H9 (cell line): ENCODE measurements around the gene ONECUT1. TPM values are rescaled to one million over a fixed set of nuclear protein-coding genes. Genes with fewer than 3 reads are reported as not detected.

ENCODE experiments used
- DNase-seq: peaks from one replicate; pipeline ENCODE4 v3.0.0-alpha.2; 2017
- H2AFZ ChIP-seq: one replicate; pipeline ENCODE4 v1.6.1; 2013; ENCODE audit warnings: mild to moderate bottlenecking, low read length, control low read depth, moderate library complexity
- H2AK5ac ChIP-seq: 2 replicates; pipeline ENCODE4 v1.6.1; 2013; ENCODE audit warnings: low read length, control low read depth, mixed read lengths; ENCODE audit not compliant: insufficient read length
- H2BK120ac ChIP-seq: one replicate; pipeline ENCODE4 v1.6.1; 2013; ENCODE audit warnings: low read depth, mild to moderate bottlenecking, low read length, control low read depth, inconsistent platforms; ENCODE audit not compliant: poor library complexity, severe bottlenecking
- H2BK12ac ChIP-seq: 2 replicates; pipeline ENCODE4 v1.6.1; 2013; ENCODE audit warnings: low read length, control low read depth, mixed read lengths, low read depth; ENCODE audit not compliant: insufficient read length
- H2BK15ac ChIP-seq: 2 replicates; pipeline ENCODE4 v1.6.1; 2013; ENCODE audit warnings: low read depth, low read length, control low read depth
- H2BK20ac ChIP-seq: one replicate; pipeline ENCODE4 v1.6.1; 2013; ENCODE audit warnings: low read depth, mild to moderate bottlenecking, low read length, control low read depth, inconsistent platforms; ENCODE audit not compliant: poor library complexity, severe bottlenecking
- H2BK5ac ChIP-seq: 2 replicates; pipeline ENCODE4 v1.6.1; 2013; ENCODE audit warnings: low read length, control low read depth, mixed read lengths; ENCODE audit not compliant: insufficient read length
- H3K14ac ChIP-seq: 2 replicates; pipeline ENCODE4 v1.6.1; 2013; ENCODE audit warnings: low read length, control low read depth; ENCODE audit not compliant: insufficient read depth
- H3K18ac ChIP-seq: 2 replicates; pipeline ENCODE4 v1.6.1; 2013; ENCODE audit warnings: low read depth, mild to moderate bottlenecking, mixed read lengths, low read length, control low read depth; ENCODE audit not compliant: insufficient read length
- H3K23ac ChIP-seq: 2 replicates; pipeline ENCODE4 v1.6.1; 2013; ENCODE audit warnings: low read length, control low read depth, mixed read lengths, low read depth; ENCODE audit not compliant: insufficient read length
- H3K23me2 ChIP-seq: 2 replicates; pipeline ENCODE4 v1.6.1; 2013; ENCODE audit warnings: low read depth, mild to moderate bottlenecking, mixed read lengths, low read length, control low read depth; ENCODE audit not compliant: insufficient read length, poor library complexity, severe bottlenecking
- H3K27ac ChIP-seq: 2 replicates; pipeline ENCODE4 v1.5.1; 2013; ENCODE audit warnings: low read length, control low read depth, mixed read lengths, low read depth; ENCODE audit not compliant: insufficient read length
- H3K27me3 ChIP-seq: 2 replicates; pipeline ENCODE4 v1.6.1; 2013; ENCODE audit warnings: low read length, control low read depth, inconsistent platforms; ENCODE audit not compliant: insufficient read depth
- H3K4ac ChIP-seq: 2 replicates; pipeline ENCODE4 v1.6.1; 2013; ENCODE audit warnings: low read depth, mild to moderate bottlenecking, control low read depth, inconsistent platforms, low read length, moderate library complexity
- H3K4me1 ChIP-seq: 2 replicates; pipeline ENCODE4 v1.6.1; 2013; ENCODE audit warnings: low read length, control low read depth, inconsistent platforms; ENCODE audit not compliant: insufficient read depth
- H3K4me2 ChIP-seq: 2 replicates; pipeline ENCODE4 v1.6.1; 2013; ENCODE audit warnings: low read length, control low read depth, mixed read lengths; ENCODE audit not compliant: insufficient read length, insufficient read depth
- H3K56ac ChIP-seq: 2 replicates; pipeline ENCODE4 v1.6.1; 2013; ENCODE audit warnings: low read depth, mild to moderate bottlenecking, mixed read lengths, low read length, control low read depth; ENCODE audit not compliant: insufficient read length
- H3K79me1 ChIP-seq: 2 replicates; pipeline ENCODE4 v1.6.1; 2013; ENCODE audit warnings: low read depth, mild to moderate bottlenecking, moderate library complexity, low read length, control low read depth, inconsistent platforms; ENCODE audit not compliant: insufficient read depth, poor library complexity, severe bottlenecking
- H3K79me2 ChIP-seq: 2 replicates; pipeline ENCODE4 v1.6.1; 2013; ENCODE audit warnings: low read length, control low read depth, inconsistent platforms; ENCODE audit not compliant: insufficient read depth
- H3K9ac ChIP-seq: 2 replicates; pipeline ENCODE4 v1.6.1; 2013; ENCODE audit warnings: low read length, control low read depth, mixed read lengths; ENCODE audit not compliant: insufficient read length; ENCODE audit errors: extremely low read depth
- H3K9me3 ChIP-seq: one replicate; pipeline ENCODE4 v1.6.1; 2013; ENCODE audit warnings: low read depth, low read length, inconsistent platforms; ENCODE audit not compliant: control insufficient read depth
- H3T11ph ChIP-seq: one replicate; pipeline ENCODE4 v1.6.1; 2013; ENCODE audit warnings: mild to moderate bottlenecking, low read length, control low read depth, inconsistent platforms
- H4K20me1 ChIP-seq: one replicate; pipeline ENCODE4 v1.6.1; 2013; ENCODE audit not compliant: control insufficient read depth, insufficient read length, insufficient read depth
- H4K5ac ChIP-seq: 2 replicates; pipeline ENCODE4 v1.6.1; 2013; ENCODE audit warnings: low read depth, mild to moderate bottlenecking, mixed read lengths, low read length, control low read depth; ENCODE audit not compliant: insufficient read length
- H4K8ac ChIP-seq: replicated peaks from 2 replicates; pipeline ENCODE4 v1.6.1; 2013; ENCODE audit warnings: low read length, control low read depth, mixed read lengths, low read depth; ENCODE audit not compliant: insufficient read length
- H4K91ac ChIP-seq: 2 replicates; pipeline ENCODE4 v1.6.1; 2013; ENCODE audit warnings: low read depth, mild to moderate bottlenecking, moderate library complexity, mixed read lengths, low read length, control low read depth; ENCODE audit not compliant: insufficient read length
- H3K27ac Mint-ChIP-seq, 3 experiments: 2 replicates in 2 of 3; 3 replicates in 1 of 3; pipeline ENCODE4 v1.8.0; 2020 to 2021; ENCODE audit warnings: mixed read lengths in 3 of 3, mild to moderate bottlenecking in 1 of 3, moderate library complexity in 1 of 3
- H3K27me3 Mint-ChIP-seq: 2 replicates; pipeline ENCODE4 v1.8.0; 2021; ENCODE audit warnings: low read depth, mild to moderate bottlenecking, moderate library complexity, mixed read lengths
- H3K36me3 Mint-ChIP-seq, 3 experiments: 2 replicates in 2 of 3; 3 replicates in 1 of 3; pipeline ENCODE4 v1.8.0; 2020 to 2021; ENCODE audit warnings: low read depth in 3 of 3, mixed read lengths in 3 of 3; ENCODE audit not compliant: insufficient read depth in 1 of 3
- H3K4me1 Mint-ChIP-seq, 2 experiments: 2 replicates each; pipeline ENCODE4 v1.8.0; 2020; ENCODE audit warnings: mixed read lengths in 2 of 2
- H3K4me3 Mint-ChIP-seq, 2 experiments: 2 replicates in 1 of 2; 3 replicates in 1 of 2; pipeline ENCODE4 v1.8.0; 2020 to 2021; ENCODE audit warnings: mild to moderate bottlenecking in 2 of 2, mixed read lengths in 2 of 2, moderate library complexity in 1 of 2
- H3K9me3 Mint-ChIP-seq, 2 experiments: 2 replicates in 1 of 2; 3 replicates in 1 of 2; pipeline ENCODE4 v1.8.0; 2020; ENCODE audit warnings: mild to moderate bottlenecking in 2 of 2, mixed read lengths in 2 of 2, moderate library complexity in 1 of 2
- CTCF ChIP-seq: fragments of 200-600 bp; sonication (generic); conservative IDR thresholded peaks from 3 replicates; pipeline ENCODE4 v1.8.0; 2021; ENCODE audit warnings: antibody characterized with exemption, mild to moderate bottlenecking
- total RNA-seq: library from RNA; stranded (reverse); gene quantifications from 2 replicates; pipeline ENCODE4 v1.2.1, GENCODE V29; 2021

The ONECUT1 gene
- total RNA-seq, 1 experiment from 2014 or later, result 14.1 TPM

- no peaks in the 10 kb centered on the region for H3K79me2 ChIP-seq
- no peaks in the 10 kb centered on the region for H3K23me2 ChIP-seq
- no peak overlapping the region for H2BK12ac ChIP-seq
- H3K9me3 Mint-ChIP-seq, result no peaks in the 10 kb centered on the region
- H3K9me3 ChIP-seq, result no peaks in the 10 kb centered on the region
- no peak overlapping the region for H2BK15ac ChIP-seq
- no peak overlapping the region for H3K23ac ChIP-seq
- no peak overlapping the region for H4K5ac ChIP-seq
- no peak overlapping the region for H3K14ac ChIP-seq
- H2BK5ac ChIP-seq, result no peak overlapping the region
- no peak overlapping the region for H4K91ac ChIP-seq
- no peak overlapping the region for H2AK5ac ChIP-seq
- peaks cover 17 to 27% of the 10 kb centered on the region in 2 experiments for H3K4me1 Mint-ChIP-seq
- H2BK20ac ChIP-seq, result no peak overlapping the region
- no peak overlapping the region; a peak in 2 of 7 replicates for H3K27ac Mint-ChIP-seq
- no peak overlapping the region for H3K56ac ChIP-seq
- no peaks in the 10 kb centered on the region for H3K36me3 Mint-ChIP-seq
- no peak overlapping the region for H4K8ac ChIP-seq
- H3K79me1 ChIP-seq, result no peaks in the 10 kb centered on the region
- H3K27me3 Mint-ChIP-seq, result no peaks in the 10 kb centered on the region; the same call in 1 of the 2 replicates
- H3K18ac ChIP-seq, result no peak overlapping the region
- no peak overlapping the region for H3K4ac ChIP-seq
- no peaks in the 10 kb centered on the region for H3K27me3 ChIP-seq
- H3K27ac ChIP-seq, result no peak overlapping the region
- H3K9ac ChIP-seq, result no peak overlapping the region
- no peaks in the 10 kb centered on the region for H4K20me1 ChIP-seq
- no peak overlapping the region for H3K4me3 Mint-ChIP-seq
- H3T11ph ChIP-seq, result no peak overlapping the region
- H3K4me1 ChIP-seq, result peaks cover 2% of the 10 kb centered on the region; the same call in 1 of the 2 replicates
- no peak overlapping the region for H2BK120ac ChIP-seq
- H3K4me2 ChIP-seq, result no peak overlapping the region
- no peak overlapping the region for H2AFZ ChIP-seq
- no peak for DNase-seq
- TF ChIP-seq CTCF, result no peak
Observed at GRCh38 chr15:52733088-52733487, 57.0 kb downstream of the ONECUT1 start.
